A549 (cell line): ENCODE measurements around the gene FMO3. TPM values are rescaled to one million over a fixed set of nuclear protein-coding genes. Genes with fewer than 3 reads are reported as not detected.

Source experiments
- ATAC-seq, 2 experiments: fragments of 200-7000 bp in 1 of 2; fragments of >200 bp in 1 of 2; cut with Nextera tagmentation in 1 of 2; cut with Tn5 transposase in 1 of 2; 3 replicates each; pipeline versions ENCODE4 v1.8.0 to v1.9.1; 2018 to 2020; ENCODE audit warnings: mild to moderate bottlenecking in 1 of 2, moderate library complexity in 1 of 2
- CTCF ChIA-PET: fragments of 300-600 bp; sonication (Branson Sonifier 250); formaldehyde crosslinking; extraction: SDS; loops from one replicate; lab custom pipeline; 2021; ENCODE audit warnings: antibody characterized with exemption, inconsistent platforms; lab: Yijun Ruan, JAX
- POLR2A ChIA-PET: fragments of 350-600 bp; formaldehyde crosslinking; extraction: SDS; loops from one replicate; lab custom pipeline; 2021; ENCODE audit warnings: antibody characterized with exemption, inconsistent platforms; lab: Yijun Ruan, JAX
- DNase-seq, 2 experiments: peaks; one replicate each; pipeline versions ENCODE4 v3.0.0 to v3.0.0-alpha.2; 2011 to 2016; ENCODE audit warnings: low read depth in 1 of 2, low spot score in 1 of 2
- FAIRE-seq: peaks from 2 replicates; lab custom pipeline; 2011; peaks lifted over from hg19 to GRCh38; lab: Jason Lieb, UNC
- H3K27ac ChIP-seq, 2 experiments: fragments of >200 bp; sonication (Bioruptor Twin); formaldehyde crosslinking; 3 replicates each; pipeline ENCODE4 v1.5.1; 2016 to 2017
- H3K4me1 ChIP-seq: fragments of >200 bp; sonication (Bioruptor Twin); formaldehyde crosslinking; 3 replicates; pipeline ENCODE4 v1.6.1; 2016
- H3K4me2 ChIP-seq: fragments of >200 bp; sonication (Bioruptor Twin); formaldehyde crosslinking; 3 replicates; pipeline ENCODE4 v1.6.1; 2016
- H3K4me3 ChIP-seq: fragments of >200 bp; sonication (Bioruptor Twin); formaldehyde crosslinking; 3 replicates; pipeline ENCODE4 v1.5.1; 2016
- H3K9me3 ChIP-seq: fragments of >200 bp; sonication (Bioruptor Twin); formaldehyde crosslinking; 3 replicates; pipeline ENCODE4 v1.6.1; 2016
- BHLHE40 ChIP-seq: IDR thresholded peaks from 2 replicates; pipeline ENCODE4 v1.6.1; 2012; ENCODE audit warnings: low read depth, low read length, inconsistent platforms
- CBX2 ChIP-seq: fragments of 200-600 bp; sonication (generic); IDR thresholded peaks from 2 replicates; pipeline ENCODE4 v1.6.1; 2016; ENCODE audit warnings: low read depth, mild to moderate bottlenecking, borderline replicate concordance
- CBX8 ChIP-seq: fragments of 200-600 bp; sonication (generic); IDR thresholded peaks from 2 replicates; pipeline ENCODE4 v1.6.1; 2016
- CHD2 ChIP-seq: fragments of 150-350 bp; IDR thresholded peaks from 2 replicates; pipeline ENCODE4 v1.6.1; 2014; ENCODE audit warnings: low read length; ENCODE audit not compliant: partially characterized antibody
- CHD4 ChIP-seq: fragments of 200-600 bp; sonication (generic); IDR thresholded peaks from 2 replicates; pipeline ENCODE4 v1.6.1; 2016; ENCODE audit warnings: antibody characterized with exemption, mild to moderate bottlenecking, borderline replicate concordance
- CTCF ChIP-seq: fragments of >200 bp; sonication (Bioruptor Twin); formaldehyde crosslinking; IDR thresholded peaks from 3 replicates; pipeline ENCODE4 v1.5.1; 2016
- E2F6 ChIP-seq: IDR thresholded peaks from 2 replicates; pipeline ENCODE4 v1.6.1; 2012; ENCODE audit warnings: low read depth, borderline replicate concordance
- EHF ChIP-seq: fragments of 250-450 bp; sonication (Bioruptor Pico); IDR thresholded peaks from 2 replicates; pipeline ENCODE4 v1.5.0; 2020; ENCODE audit warnings: mild to moderate bottlenecking
- EP300 ChIP-seq, 2 experiments: fragments of >200 bp; sonication (Bioruptor Twin); formaldehyde crosslinking; IDR thresholded peaks; 2 replicates in 1 of 2; 3 replicates in 1 of 2; pipeline ENCODE4 v1.6.1; 2016 to 2017
- FOXS1 ChIP-seq: fragments of 250-450 bp; sonication (Bioruptor Pico); IDR thresholded peaks from 2 replicates; pipeline ENCODE4 v1.5.0; 2020; ENCODE audit warnings: mild to moderate bottlenecking, moderate library complexity
- HDAC2 ChIP-seq: fragments of 200-600 bp; sonication (generic); IDR thresholded peaks from 2 replicates; pipeline ENCODE4 v1.6.1; 2016
- HES2 ChIP-seq: fragments of >200 bp; sonication (Bioruptor Twin); formaldehyde crosslinking; IDR thresholded peaks from 2 replicates; pipeline ENCODE4 v1.6.1; 2016
- HMGXB4 ChIP-seq: fragments of 250-450 bp; sonication (Bioruptor Pico); IDR thresholded peaks from 2 replicates; pipeline ENCODE4 v1.5.0; 2021; ENCODE audit warnings: mild to moderate bottlenecking, moderate library complexity, borderline replicate concordance
- JUN ChIP-seq, 2 experiments: fragments of >200 bp; sonication (Bioruptor Twin); formaldehyde crosslinking; IDR thresholded peaks; 2 replicates in 1 of 2; 3 replicates in 1 of 2; pipeline ENCODE4 v1.6.1; 2016 to 2017
- JUNB ChIP-seq: fragments of >200 bp; sonication (Bioruptor Twin); formaldehyde crosslinking; IDR thresholded peaks from 2 replicates; pipeline ENCODE4 v1.6.1; 2016
- KDM5A ChIP-seq: fragments of 200-600 bp; sonication (generic); IDR thresholded peaks from 2 replicates; pipeline ENCODE4 v1.6.1; 2016; ENCODE audit warnings: antibody characterized with exemption, mild to moderate bottlenecking
- MAZ ChIP-seq: fragments of 150-350 bp; IDR thresholded peaks from 2 replicates; pipeline ENCODE4 v1.6.1; 2014; ENCODE audit warnings: antibody characterized with exemption, low read depth, low read length, borderline replicate concordance
- NR3C1 ChIP-seq: fragments of >200 bp; sonication (Bioruptor Twin); formaldehyde crosslinking; IDR thresholded peaks from 3 replicates; pipeline ENCODE4 v1.6.1; 2017
- PHF8 ChIP-seq: fragments of 200-600 bp; sonication (generic); IDR thresholded peaks from 2 replicates; pipeline ENCODE4 v1.6.1; 2016; ENCODE audit warnings: low read depth, mild to moderate bottlenecking, antibody characterized with exemption, moderate library complexity, borderline replicate concordance
- POLR2A ChIP-seq: IDR thresholded peaks from 2 replicates; pipeline ENCODE4 v1.6.1; 2012; ENCODE audit warnings: mild to moderate bottlenecking, low read length
- RAD21 ChIP-seq, 2 experiments: fragments of >200 bp in 1 of 2; sonication (Bioruptor Twin) in 1 of 2; formaldehyde crosslinking in 1 of 2; IDR thresholded peaks in 1 of 2; conservative IDR thresholded peaks in 1 of 2; 2 replicates in 1 of 2; 3 replicates in 1 of 2; pipeline ENCODE4 v1.6.1; 2012 to 2018; ENCODE audit warnings: inconsistent platforms in 1 of 2
- RCOR1 ChIP-seq: fragments of 150-350 bp; IDR thresholded peaks from 2 replicates; pipeline ENCODE4 v1.6.1; 2014; ENCODE audit warnings: antibody characterized with exemption, low read length, low read depth
- SMC3 ChIP-seq: fragments of >200 bp; sonication (Bioruptor Twin); formaldehyde crosslinking; IDR thresholded peaks from 3 replicates; pipeline ENCODE4 v1.6.1; 2018; ENCODE audit warnings: inconsistent platforms
- USF2 ChIP-seq: fragments of 450-650 bp; IDR thresholded peaks from 2 replicates; pipeline ENCODE4 v1.6.1; 2014; ENCODE audit warnings: antibody characterized with exemption
- ZC3H11A ChIP-seq: fragments of 450-650 bp; IDR thresholded peaks from 2 replicates; pipeline ENCODE4 v1.6.1; 2014; ENCODE audit warnings: antibody characterized with exemption, mild to moderate bottlenecking
- ZFP36 ChIP-seq: fragments of 450-650 bp; IDR thresholded peaks from 2 replicates; pipeline ENCODE4 v1.6.1; 2014; ENCODE audit warnings: borderline replicate concordance; ENCODE audit not compliant: partially characterized antibody
- WGBS: methylation state at CpG from one replicate; pipeline ENCODE4 v1.1.6; 2017; ENCODE audit errors: missing lambda C conversion rate; 5-methylcytosine and 5-hydroxymethylcytosine counted together
- polyA plus RNA-seq, 4 experiments: library from polyadenylated mRNA; depleted of rRNA in 3 of 4; stranded (reverse); fragments of >200 nt; fragmentation: RNase III in 1 of 4; extraction: RNeasy Plus Mini Kit Qiagen cat#74134 plus additional on column Dnase treatment in 1 of 4; gene quantifications; 2 replicates in 3 of 4; 3 replicates in 1 of 4; pipeline ENCODE4 v1.2.3, GENCODE V29; 2011 to 2017

FMO3 gene
- polyA plus RNA-seq, 2 of the 4 experiments (the other 2 are of a cell fraction) = not detected

- FAIRE-seq = no peak
- no peak for ATAC-seq
- ChIA-PET POLR2A (no interaction called here), CTCF (no interaction called here)
- no peak for DNase-seq
- no peaks in the 10 kb centered on the region for H3K4me1 ChIP-seq
- WGBS = 30% methylated on average over 2 of the region's 2 CpGs
- H3K4me2 ChIP-seq = no peak overlapping the region
- H3K4me3 ChIP-seq = no peak overlapping the region
- H3K9me3 ChIP-seq = no peaks in the 10 kb centered on the region
- TF ChIP-seq EP300 (IDR thresholded peaks at IDR 0.05) (no peak), FOXS1 (CRISPR knock-in tag) (no peak), HDAC2 (no peak), CBX2 (no peak), E2F6 (no peak), HMGXB4 (CRISPR knock-in tag) (no peak), CBX8 (no peak), POLR2A (no peak), JUN (IDR thresholded peaks at IDR 0.05) (no peak)
- no peak overlapping the region for H3K27ac ChIP-seq
These were observed 48.3 kb downstream of the FMO3 start for GRCh38 chr1:171138980-171139379.

GRCh38 chr1:171139890-171140289 lies 49.2 kb downstream of the FMO3 start:
- POLR2A ChIA-PET = no interaction called here
- TF ChIP-seq CHD2 = no peak
- H3K4me2 ChIP-seq = no peak overlapping the region
- FAIRE-seq (peak; percentile 13), DNase-seq (no peak), ATAC-seq (no peak)
- H3K4me3 ChIP-seq = no peak overlapping the region
- WGBS = 71% methylated on average over 4 of the region's 4 CpGs
- H3K27ac ChIP-seq = no peak overlapping the region
- no peaks in the 10 kb centered on the region for H3K9me3 ChIP-seq
- CTCF ChIA-PET = no interaction called here
- no peaks in the 10 kb centered on the region for H3K4me1 ChIP-seq

- CTCF ChIA-PET = no interaction called here
- H3K27ac ChIP-seq = no peak overlapping the region
- FAIRE-seq (no peak), ATAC-seq (no peak), DNase-seq (no peak)
- no peak overlapping the region for H3K4me2 ChIP-seq
- H3K4me1 ChIP-seq = no peaks in the 10 kb centered on the region
- POLR2A ChIA-PET = no interaction called here
- TF ChIP-seq ZC3H11A (no peak), CHD4 (no peak), PHF8 (no peak), RAD21 (conservative IDR thresholded peaks at IDR 0.05 in 1 of 2, IDR thresholded peaks at IDR 0.05 in 1 of 2) (no peak), MAZ (no peak), CTCF (no peak), EHF (CRISPR knock-in tag) (no peak), USF2 (no peak), JUNB (no peak), KDM5A (no peak), RCOR1 (no peak), SMC3 (no peak), ZFP36 (no peak), JUN (IDR thresholded peaks at IDR 0.05) (no peak), BHLHE40 (no peak), HES2 (no peak), HMGXB4 (CRISPR knock-in tag) (no peak), NR3C1 (no peak), CHD2 (no peak)
- H3K9me3 ChIP-seq = no peaks in the 10 kb centered on the region
- WGBS = 21% methylated on average over 5 of the region's 5 CpGs
- no peak overlapping the region for H3K4me3 ChIP-seq
These were observed 49.7 kb downstream of the FMO3 start for GRCh38 chr1:171140401-171140800.
